Astrocyte of the spinal cord (primary cell): ENCODE results near the gene SYTL3.
A peak's percentile ranks its signal among the peaks of the same experiment; 100 is the strongest.
"Not testable (repeated sequence)": the region's sequence is repeated elsewhere in the genome, so short reads cannot be mapped to it uniquely, and the experiment has no call there.

ENCODE experiments used
- DNase-seq: peaks from one replicate; pipeline ENCODE4 v3.0.0; 2011; ENCODE audit warnings: low read depth, low spot score
- H3K4me3 ChIP-seq: 2 replicates; pipeline ENCODE4 v1.5.1; 2011; ENCODE audit warnings: low read depth, mild to moderate bottlenecking, low read length, moderate library complexity
- in situ Hi-C: cut with HindIII; loops from 2 replicates; pipeline ENCODE4 v1.10.0; 2017; ENCODE audit warnings: low sequenced_read_pairs
- TF ChIP-seq, protein P1 (sequence below): IDR thresholded peaks from 2 replicates; pipeline ENCODE4 v1.5.1; 2012; ENCODE audit warnings: low read depth, mild to moderate bottlenecking, low read length, inconsistent platforms

Gene SYTL3, protein sequence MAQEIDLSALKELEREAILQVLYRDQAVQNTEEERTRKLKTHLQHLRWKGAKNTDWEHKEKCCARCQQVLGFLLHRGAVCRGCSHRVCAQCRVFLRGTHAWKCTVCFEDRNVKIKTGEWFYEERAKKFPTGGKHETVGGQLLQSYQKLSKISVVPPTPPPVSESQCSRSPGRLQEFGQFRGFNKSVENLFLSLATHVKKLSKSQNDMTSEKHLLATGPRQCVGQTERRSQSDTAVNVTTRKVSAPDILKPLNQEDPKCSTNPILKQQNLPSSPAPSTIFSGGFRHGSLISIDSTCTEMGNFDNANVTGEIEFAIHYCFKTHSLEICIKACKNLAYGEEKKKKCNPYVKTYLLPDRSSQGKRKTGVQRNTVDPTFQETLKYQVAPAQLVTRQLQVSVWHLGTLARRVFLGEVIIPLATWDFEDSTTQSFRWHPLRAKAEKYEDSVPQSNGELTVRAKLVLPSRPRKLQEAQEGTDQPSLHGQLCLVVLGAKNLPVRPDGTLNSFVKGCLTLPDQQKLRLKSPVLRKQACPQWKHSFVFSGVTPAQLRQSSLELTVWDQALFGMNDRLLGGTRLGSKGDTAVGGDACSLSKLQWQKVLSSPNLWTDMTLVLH

GRCh38 chr6:158649289-158650143 lies at the start of gene SYTL3:
SYTL3 (plus strand) TSS chr6:158650054; CDS start chr6:158663269, 13,215 bp downstream.
- in situ Hi-C loops: no loop called here
- TF ChIP-seq, protein P1, sequence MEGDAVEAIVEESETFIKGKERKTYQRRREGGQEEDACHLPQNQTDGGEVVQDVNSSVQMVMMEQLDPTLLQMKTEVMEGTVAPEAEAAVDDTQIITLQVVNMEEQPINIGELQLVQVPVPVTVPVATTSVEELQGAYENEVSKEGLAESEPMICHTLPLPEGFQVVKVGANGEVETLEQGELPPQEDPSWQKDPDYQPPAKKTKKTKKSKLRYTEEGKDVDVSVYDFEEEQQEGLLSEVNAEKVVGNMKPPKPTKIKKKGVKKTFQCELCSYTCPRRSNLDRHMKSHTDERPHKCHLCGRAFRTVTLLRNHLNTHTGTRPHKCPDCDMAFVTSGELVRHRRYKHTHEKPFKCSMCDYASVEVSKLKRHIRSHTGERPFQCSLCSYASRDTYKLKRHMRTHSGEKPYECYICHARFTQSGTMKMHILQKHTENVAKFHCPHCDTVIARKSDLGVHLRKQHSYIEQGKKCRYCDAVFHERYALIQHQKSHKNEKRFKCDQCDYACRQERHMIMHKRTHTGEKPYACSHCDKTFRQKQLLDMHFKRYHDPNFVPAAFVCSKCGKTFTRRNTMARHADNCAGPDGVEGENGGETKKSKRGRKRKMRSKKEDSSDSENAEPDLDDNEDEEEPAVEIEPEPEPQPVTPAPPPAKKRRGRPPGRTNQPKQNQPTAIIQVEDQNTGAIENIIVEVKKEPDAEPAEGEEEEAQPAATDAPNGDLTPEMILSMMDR: no peak
- H3K4me3 ChIP-seq: no peak within 1 kb of the TSS
- peak; percentile 91 for DNase-seq

- in situ Hi-C loops: no loop called here
- no peak overlapping the region for H3K4me3 ChIP-seq
- TF ChIP-seq, protein P1: no peak
- DNase-seq: no peak
These were observed 46.4 kb upstream of the SYTL3 start for GRCh38 chr6:158603261-158604047.

DNA sequence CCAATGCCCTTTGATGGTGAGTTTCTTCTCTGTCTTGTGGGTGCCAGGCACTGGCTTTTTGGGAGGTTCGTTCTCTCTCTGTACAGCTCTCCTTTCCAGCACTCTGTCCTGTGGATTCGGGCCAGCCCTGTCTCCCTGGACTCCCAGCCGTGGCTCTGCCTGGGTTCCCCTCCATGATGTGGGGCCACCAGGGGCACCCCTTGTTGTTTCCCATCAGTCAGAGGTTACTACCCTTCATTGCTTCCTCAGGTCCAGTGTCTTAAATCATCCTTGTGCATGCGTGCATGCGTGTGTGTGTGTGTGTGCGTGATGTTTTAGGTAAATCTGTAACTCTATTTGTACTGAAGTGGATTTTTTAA lies 45.8 kb upstream of the SYTL3 start:
- in situ Hi-C loops: no loop called here
- TF ChIP-seq, protein P1: no peak
- H3K4me3 ChIP-seq: no peak overlapping the region
- no peak for DNase-seq

DNA sequence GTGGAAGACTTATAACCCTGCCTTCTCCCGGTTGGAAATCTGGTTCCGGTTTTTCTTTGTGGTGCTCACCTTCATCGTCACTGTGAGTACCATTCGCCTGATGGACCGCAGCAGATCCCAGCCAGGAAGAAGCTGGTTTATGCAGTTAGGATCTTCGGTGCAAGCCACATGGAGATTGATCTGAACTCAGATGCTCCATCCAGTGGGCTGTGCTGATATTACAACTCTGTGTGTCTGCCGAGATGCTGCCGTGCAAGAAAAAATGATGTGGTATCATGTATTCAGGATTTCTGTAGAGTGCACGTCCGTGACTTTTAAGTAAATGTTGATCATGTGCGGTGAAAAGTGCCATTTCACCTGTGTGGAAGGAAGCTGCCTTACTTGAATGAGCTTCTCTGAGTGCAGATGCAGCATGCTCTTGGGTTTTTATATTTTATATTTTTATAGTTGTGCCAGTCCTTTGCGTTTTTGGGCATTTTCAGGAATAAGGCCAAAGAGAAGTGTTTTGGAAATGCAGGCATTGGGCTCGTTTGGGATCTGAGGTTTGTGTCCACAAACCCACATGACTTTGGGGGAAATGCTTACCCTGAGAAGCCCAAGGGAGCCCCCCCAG lies 44.5 kb upstream of the SYTL3 start:
- H3K4me3 ChIP-seq: no peak overlapping the region
- TF ChIP-seq, protein P1: peak; percentile 76
- in situ Hi-C loops: no loop called here
- DNase-seq: peak; percentile 73

GRCh38 chr6:158606011-158606410 lies 43.8 kb upstream of the SYTL3 start:
- H3K4me3 ChIP-seq, DNase-seq, in situ Hi-C loops: not testable (repeated sequence)

GRCh38 chr6:158606935-158607334 lies 42.9 kb upstream of the SYTL3 start:
- TF ChIP-seq, protein P1: no peak
- no peak for DNase-seq
- in situ Hi-C loops: no loop called here

More at GRCh38 chr6:158606935-158607334, 42.9 kb upstream of the SYTL3 start:
- no peak overlapping the region for H3K4me3 ChIP-seq
